IMR-90 (cell line): Measurements from ENCODE around the gene KIF3B. TPM values are rescaled to one million over a fixed set of nuclear protein-coding genes. Genes with fewer than 3 reads are reported as not detected.

ENCODE experiments used
- ATAC-seq: fragments of 200-7000 bp; cut with Tn5 transposase; 2 replicates; pipeline ENCODE4 v1.9.1; 2020; ENCODE audit warnings: low read depth, mild to moderate bottlenecking, moderate library complexity
- BruUV-seq: library from RNA; stranded (reverse); fragments of 400-500 nt; replicated peaks from 2 replicates; lab custom pipeline; 2021; lab: Mats Ljungman, UMichigan
- CTCF ChIA-PET: fragments of 300-600 bp; formaldehyde crosslinking; extraction: SDS; loops from one replicate; lab custom pipeline; 2021; ENCODE audit warnings: antibody characterized with exemption; lab: Yijun Ruan, JAX
- POLR2A ChIA-PET: fragments of 300-600 bp; sonication (Branson Sonifier 250); formaldehyde crosslinking; loops from one replicate; lab custom pipeline; 2022; ENCODE audit warnings: antibody characterized with exemption; ENCODE audit not compliant: unreplicated experiment; lab: Charles Lee
- DNase-seq: peaks from one replicate; pipeline ENCODE4 v3.0.0; 2013
- H2AFZ ChIP-seq: replicated peaks from 2 replicates; pipeline ENCODE3; 2013; ENCODE audit warnings: low read length, mild to moderate bottlenecking; ENCODE audit not compliant: poor library complexity
- H2AK5ac ChIP-seq: 2 replicates; pipeline ENCODE4 v1.6.1; 2013; ENCODE audit warnings: low read depth, low read length, inconsistent platforms
- H2AK9ac ChIP-seq: replicated peaks from 2 replicates; pipeline ENCODE3; 2013; ENCODE audit warnings: mild to moderate bottlenecking, low read depth, low read length, moderate library complexity; ENCODE audit not compliant: poor library complexity
- H2BK120ac ChIP-seq: 2 replicates; pipeline ENCODE4 v1.6.1; 2013; ENCODE audit warnings: low read depth, low read length, inconsistent platforms
- H2BK15ac ChIP-seq: 3 replicates; pipeline ENCODE4 v1.6.1; 2013; ENCODE audit warnings: low read depth, low read length, inconsistent platforms
- H2BK20ac ChIP-seq: 2 replicates; pipeline ENCODE4 v1.6.1; 2013; ENCODE audit warnings: low read depth, mild to moderate bottlenecking, inconsistent platforms, low read length, moderate library complexity
- H2BK5ac ChIP-seq: 2 replicates; pipeline ENCODE4 v1.6.1; 2013; ENCODE audit warnings: mild to moderate bottlenecking, low read depth, low read length, inconsistent platforms; ENCODE audit not compliant: poor library complexity, severe bottlenecking
- H3K14ac ChIP-seq: replicated peaks from 2 replicates; pipeline ENCODE4 v1.6.1; 2013; ENCODE audit warnings: low read depth, low read length, inconsistent platforms
- H3K18ac ChIP-seq: 2 replicates; pipeline ENCODE4 v1.6.1; 2013; ENCODE audit warnings: low read depth, low read length, control low read depth
- H3K23ac ChIP-seq: 2 replicates; pipeline ENCODE4 v1.6.1; 2013; ENCODE audit warnings: low read depth, low read length, inconsistent platforms
- H3K27ac ChIP-seq: 2 replicates; pipeline ENCODE4 v1.5.1; 2013; ENCODE audit warnings: mild to moderate bottlenecking, control low read depth, low read length; ENCODE audit not compliant: insufficient read depth
- H3K27me3 ChIP-seq: 2 replicates; pipeline ENCODE4 v1.6.1; 2013; ENCODE audit warnings: low read length; ENCODE audit not compliant: control insufficient read depth, insufficient read depth
- H3K36me3 ChIP-seq: 2 replicates; pipeline ENCODE4 v1.6.1; 2013; ENCODE audit warnings: low read length, mixed read lengths; ENCODE audit not compliant: control insufficient read depth, insufficient read depth
- H3K4ac ChIP-seq: 2 replicates; pipeline ENCODE4 v1.6.1; 2013; ENCODE audit warnings: low read depth, low read length, inconsistent platforms
- H3K4me1 ChIP-seq: 2 replicates; pipeline ENCODE4 v1.6.1; 2013; ENCODE audit warnings: low read length, mixed read lengths; ENCODE audit not compliant: control insufficient read depth, insufficient read depth
- H3K4me2 ChIP-seq: 2 replicates; pipeline ENCODE4 v1.6.1; 2013; ENCODE audit warnings: low read depth, mild to moderate bottlenecking, control low read depth, low read length, moderate library complexity
- H3K4me3 ChIP-seq: 2 replicates; pipeline ENCODE4 v1.5.1; 2013; ENCODE audit warnings: low read depth, mild to moderate bottlenecking, control low read depth, low read length, moderate library complexity; ENCODE audit not compliant: insufficient read depth
- H3K56ac ChIP-seq: 2 replicates; pipeline ENCODE4 v1.6.1; 2013; ENCODE audit warnings: low read length, inconsistent platforms; ENCODE audit not compliant: insufficient read depth; ENCODE audit errors: extremely low read depth
- H3K79me1 ChIP-seq, 2 experiments: 2 replicates each; pipeline ENCODE4 v1.6.1; 2013; ENCODE audit warnings: low read length in 2 of 2, inconsistent platforms in 1 of 2, low read depth in 1 of 2
- H3K9ac ChIP-seq: 2 replicates; pipeline ENCODE4 v1.6.1; 2013; ENCODE audit warnings: low read depth, low read length, control low read depth
- H3K9me1 ChIP-seq: 2 replicates; pipeline ENCODE4 v1.6.1; 2013; ENCODE audit warnings: low read length, inconsistent platforms; ENCODE audit not compliant: insufficient read depth
- H3K9me3 ChIP-seq: 2 replicates; pipeline ENCODE4 v1.6.1; 2013; ENCODE audit warnings: low read length; ENCODE audit not compliant: control insufficient read depth, insufficient read depth
- H4K20me1 ChIP-seq: 2 replicates; pipeline ENCODE4 v1.6.1; 2013; ENCODE audit warnings: low read length, inconsistent platforms; ENCODE audit not compliant: insufficient read depth
- H4K5ac ChIP-seq: 2 replicates; pipeline ENCODE4 v1.6.1; 2013; ENCODE audit warnings: mild to moderate bottlenecking, low read depth, low read length, control low read depth
- H4K8ac ChIP-seq, 2 experiments: 2 replicates each; pipeline ENCODE4 v1.6.1; 2013; ENCODE audit warnings: low read depth in 2 of 2, low read length in 2 of 2, control low read depth in 1 of 2, inconsistent platforms in 1 of 2
- H4K91ac ChIP-seq: 2 replicates; pipeline ENCODE4 v1.6.1; 2013; ENCODE audit warnings: low read depth, low read length, inconsistent platforms; ENCODE audit not compliant: insufficient read depth
- MAFK ChIP-seq: IDR thresholded peaks from 2 replicates; pipeline ENCODE4 v1.6.1; 2012; ENCODE audit warnings: low read depth, low read length, improper control_type of control experiment
- RCOR1 ChIP-seq: IDR thresholded peaks from 2 replicates; pipeline ENCODE4 v1.6.1; 2012; ENCODE audit warnings: mild to moderate bottlenecking, low read length, improper control_type of control experiment; ENCODE audit not compliant: insufficient replicate concordance
- WGBS, 2 experiments: methylation state at CpG; one replicate each; pipeline versions ENCODE4 v1.1.5 to v1.1.7; 2013; ENCODE audit warnings: missing lambda C conversion rate in 2 of 2; ENCODE audit not compliant: insufficient read length in 1 of 2; ENCODE audit errors: extremely low coverage in 2 of 2; 5-methylcytosine and 5-hydroxymethylcytosine counted together
- dilution Hi-C: fragments of 300-500 bp; cut with HindIII; formaldehyde crosslinking; loops from one replicate; pipeline ENCODE4 v1.14.3; 2018; ENCODE audit warnings: low sequenced_read_pairs; ENCODE audit not compliant: unreplicated experiment
- in situ Hi-C: fragments of 300-500 bp; cut with MboI; formaldehyde crosslinking; loops from 3 replicates; pipeline ENCODE4 v1.14.3; 2019; ENCODE audit warnings: low sequenced_read_pairs, inconsistent platforms, mixed read lengths
- intact Hi-C: fragments of 100-400 bp; cut with micrococcal nuclease; formaldehyde crosslinking; loops from 2 replicates; pipeline ENCODE4 v1.10.0; 2022
- polyA plus RNA-seq, 3 experiments: library from polyadenylated mRNA; depleted of rRNA; stranded (reverse); fragments of >200 nt; gene quantifications; 2 replicates each; pipeline ENCODE4 v1.2.3, GENCODE V29; 2012; ENCODE audit warnings: low replicate concordance in 1 of 3
- total RNA-seq: library from RNA; depleted of rRNA; stranded (reverse); fragments of >200 nt; gene quantifications from 2 replicates; pipeline ENCODE4 v1.2.3, GENCODE V29; 2012

KIF3B gene
- total and polyA plus RNA-seq, 2 of the 4 experiments (the other 2 are of a cell fraction): 17.1 to 28.1 TPM

GRCh38 chr20:32320305-32320704 is 42.9 kb downstream of the KIF3B start:
- H3K9ac ChIP-seq: no peak overlapping the region
- BruUV-seq: no TSS peak
- H2BK5ac ChIP-seq: no peak overlapping the region
- H2BK15ac ChIP-seq: no peak overlapping the region
- no peak overlapping the region for H4K5ac ChIP-seq
- H3K18ac ChIP-seq: no peak overlapping the region
- no peak overlapping the region for H3K56ac ChIP-seq
- H3K9me3 ChIP-seq: no peaks in the 10 kb centered on the region
- ChIA-PET POLR2A (no interaction called here), CTCF (no interaction called here)
- peaks cover 5% of the 10 kb centered on the region for H3K4me1 ChIP-seq
- WGBS, 2 experiments: no CpG with 5 or more reads among the region's 1 CpG
- H3K4ac ChIP-seq: no peak overlapping the region
- TF ChIP-seq MAFK: no peak
- no peak for TF ChIP-seq RCOR1
- no peak overlapping the region for H4K91ac ChIP-seq
- no peak overlapping the region for H3K14ac ChIP-seq
- peaks cover 17% of the 10 kb centered on the region for H3K36me3 ChIP-seq
- no peak overlapping the region for H3K23ac ChIP-seq
- H3K4me3 ChIP-seq: no peak overlapping the region
- 0 out of 2 replicates have a peak, but pooled peaks cover 2% of the 10 kb centered on the region for H3K9me1 ChIP-seq
- H3K27ac ChIP-seq: no peak overlapping the region
- no peak overlapping the region for H2AFZ ChIP-seq
- intact Hi-C loops (no loop called here), in situ Hi-C loops (no loop called here), dilution Hi-C loops (no loop called here)
- H3K79me1 ChIP-seq: peaks cover 5 to 11% of the 10 kb centered on the region in 2 experiments; a peak in 2 of 4 replicates
- no peak overlapping the region for H2AK5ac ChIP-seq
- no peaks in the 10 kb centered on the region for H3K27me3 ChIP-seq
- no peak overlapping the region for H4K8ac ChIP-seq
- no peak overlapping the region for H2BK20ac ChIP-seq
- no peak overlapping the region for H2AK9ac ChIP-seq
- DNase-seq: no peak
- H3K4me2 ChIP-seq: no peak overlapping the region
- H2BK120ac ChIP-seq: no peak overlapping the region
- ATAC-seq: no peak
- H4K20me1 ChIP-seq: no peaks in the 10 kb centered on the region
